K562 (cell line): ENCODE results near the gene CREBL2. TPM values are rescaled to one million over a fixed set of nuclear protein-coding genes. Genes with fewer than 3 reads are reported as not detected.

Experiments
- ATAC-seq: fragments of 200-7000 bp; cut with Tn5 transposase; 3 replicates; pipeline ENCODE4 v1.9.1; 2020; ENCODE audit warnings: moderate library complexity
- BruUV-seq: library from RNA; stranded (reverse); fragments of 400-500 nt; replicated peaks from 2 replicates; lab custom pipeline; 2021; lab: Mats Ljungman, UMichigan
- CTCF ChIA-PET: fragments of 300-600 bp; formaldehyde crosslinking; extraction: SDS; loops from one replicate; lab custom pipeline; 2021; ENCODE audit warnings: low intra/inter-chr PET ratio; lab: Yijun Ruan, JAX
- POLR2A ChIA-PET: fragments of 300-600, 350-650 bp; sonication (Branson Sonifier 250); formaldehyde crosslinking; extraction: SDS; loops from one replicate; lab custom pipeline; 2021; ENCODE audit warnings: antibody characterized with exemption, inconsistent platforms; lab: Yijun Ruan, JAX
- DNase-seq, 4 experiments: peaks; one replicate each; pipeline versions ENCODE4 v3.0.0 to v3.0.0-alpha.2; 2011 to 2018; ENCODE audit warnings: low spot score in 3 of 4, mixed read lengths in 3 of 4; ENCODE audit errors: extremely low read depth in 1 of 4
- FAIRE-seq: peaks from 2 replicates; lab custom pipeline; 2011; peaks lifted over from hg19 to GRCh38; lab: Jason Lieb, UNC
- H2AFZ ChIP-seq: 2 replicates; pipeline ENCODE4 v1.6.0; 2011; ENCODE audit warnings: low read depth, low read length, control low read depth, inconsistent platforms
- H3K27ac ChIP-seq: fragments of 200-600 bp; 3 replicates; pipeline ENCODE4 v1.8.0; 2011; ENCODE audit warnings: low read depth, mild to moderate bottlenecking, control low read depth, inconsistent platforms, low read length, moderate library complexity, mixed read lengths; ENCODE audit errors: extremely low read depth
- H3K27me3 ChIP-seq, 2 experiments: fragments of 300-600 bp in 1 of 2; 2 replicates in 1 of 2; 3 replicates in 1 of 2; pipeline versions ENCODE4 v1.6.0 to v1.8.0; 2011; ENCODE audit warnings: inconsistent platforms in 2 of 2, low read length in 2 of 2, mild to moderate bottlenecking in 1 of 2, mixed read lengths in 1 of 2, moderate library complexity in 1 of 2; ENCODE audit not compliant: control insufficient read depth in 2 of 2, insufficient read depth in 2 of 2
- H3K36me3 ChIP-seq: fragments of 300-600 bp; 3 replicates; pipeline ENCODE4 v1.8.0; 2011; ENCODE audit warnings: mild to moderate bottlenecking, low read length, inconsistent platforms; ENCODE audit not compliant: control insufficient read depth, insufficient read depth
- H3K4me1 ChIP-seq, 2 experiments: fragments of 200-600 bp in 1 of 2; replicated peaks in 1 of 2; 2 replicates in 1 of 2; 3 replicates in 1 of 2; pipeline versions ENCODE4 v1.5.1 to v1.8.0; 2011; ENCODE audit warnings: inconsistent platforms in 2 of 2, low read length in 2 of 2, mild to moderate bottlenecking in 1 of 2, mixed read lengths in 1 of 2, moderate library complexity in 1 of 2; ENCODE audit not compliant: control insufficient read depth in 2 of 2, insufficient read depth in 2 of 2
- H3K4me2 ChIP-seq: 2 replicates; pipeline ENCODE4 v1.6.1; 2011; ENCODE audit warnings: low read length, control low read depth, inconsistent platforms, mixed read lengths; ENCODE audit not compliant: insufficient read depth
- H3K4me3 ChIP-seq: fragments of 200-600 bp; sonication (generic), shearing (Covaris generic); 2 replicates; pipeline ENCODE4 v1.5.1; 2016; ENCODE audit warnings: control low read depth, inconsistent platforms
- H3K79me2 ChIP-seq: fragments of 200-600 bp; 3 replicates; pipeline ENCODE4 v1.8.0; 2011; ENCODE audit warnings: low read length, inconsistent platforms; ENCODE audit not compliant: control insufficient read depth, insufficient read depth
- H3K9ac ChIP-seq, 2 experiments: 2 replicates each; pipeline versions ENCODE4 v1.6.0 to v1.6.1; 2011; ENCODE audit warnings: low read depth in 2 of 2, low read length in 2 of 2, control low read depth in 1 of 2, inconsistent platforms in 1 of 2, mild to moderate bottlenecking in 1 of 2, mixed read lengths in 1 of 2; ENCODE audit not compliant: insufficient read depth in 1 of 2
- H3K9me1 ChIP-seq: one replicate; pipeline ENCODE4 v1.6.0; 2011; ENCODE audit warnings: inconsistent platforms, mild to moderate bottlenecking, low read length, moderate library complexity; ENCODE audit not compliant: control insufficient read depth, insufficient read depth
- H3K9me3 ChIP-seq: replicated peaks from 2 replicates; pipeline ENCODE4 v1.5.1; 2011; ENCODE audit warnings: low read depth, low read length, inconsistent platforms; ENCODE audit not compliant: control insufficient read depth, insufficient read depth
- H4K20me1 ChIP-seq: replicated peaks from 2 replicates; pipeline ENCODE4 v1.6.1; 2011; ENCODE audit warnings: low read length, inconsistent platforms, mixed read lengths; ENCODE audit not compliant: control insufficient read depth, insufficient read depth
- LARP7 ChIP-seq: fragments of 450-650 bp; IDR thresholded peaks from 2 replicates; pipeline ENCODE4 v1.6.1; 2016
- NCOA2 ChIP-seq, 2 experiments: fragments of 450-650 bp; IDR thresholded peaks; 2 replicates each; pipeline ENCODE4 v1.6.1; 2018; ENCODE audit warnings: mild to moderate bottlenecking in 2 of 2, moderate library complexity in 1 of 2; ENCODE audit not compliant: partially characterized antibody in 2 of 2
- WGBS: fragments of 100-300 bp; shearing (Covaris generic); methylation state at CpG from one replicate; pipeline ENCODE4 v1.1.6; 2016; ENCODE audit warnings: low coverage, mixed read lengths; ENCODE audit not compliant: insufficient coverage; ENCODE audit errors: missing lambda C conversion rate; 5-methylcytosine and 5-hydroxymethylcytosine counted together
- in situ Hi-C: fragments of 300-500 bp; cut with MboI; formaldehyde crosslinking; loops from 4 replicates; pipeline ENCODE4 v1.15.0; 2018; ENCODE audit warnings: inconsistent platforms, mixed read lengths
- intact Hi-C: fragments of 100-400 bp; cut with micrococcal nuclease; formaldehyde crosslinking; loops from 2 replicates; pipeline ENCODE4 v1.14.2; 2022
- polyA plus RNA-seq, 8 experiments: library from polyadenylated mRNA; depleted of rRNA in 4 of 8; stranded (reverse) in 5 of 8; unstranded in 3 of 8; fragments of >200 nt; fragmentation: Nextera tagmentation in 2 of 8; fragmentation: Illumina TruSeq in 1 of 8; extraction: Ambion mirVana in 2 of 8; extraction: Trizol in 1 of 8; gene quantifications; 2 replicates each; pipeline versions ENCODE4 v1.2.1 to v1.2.3, GENCODE V29; 2011 to 2014; ENCODE audit warnings: inconsistent platforms in 1 of 8, missing spikeins in 1 of 8
- total RNA-seq, 7 experiments: library from RNA; depleted of rRNA in 6 of 7; stranded (reverse); fragments of >200 nt in 6 of 7; fragmentation: Illumina TruSeq in 2 of 7; extraction: Trizol in 2 of 7; gene quantifications; 2 replicates each; pipeline versions ENCODE4 v1.2.1 to v1.2.3, GENCODE V29; 2011 to 2021; ENCODE audit warnings: low replicate concordance in 1 of 7
- TF ChIP-seq, protein P1 (sequence below): IDR thresholded peaks from 2 replicates; pipeline ENCODE4 v1.6.1; 2016; ENCODE audit warnings: missing genetic modification characterization, missing compliant biosample characterization

The CREBL2 gene
- total and polyA plus RNA-seq, 9 of the 15 experiments (the other 6 are each of a cell fraction or from before 2014, with no cell fraction given), result 1.7 to 7.3 (median 5.2) TPM

- no peak for ATAC-seq
- peak overlapping the region; percentile 76 for H3K4me2 ChIP-seq
- no peak overlapping the region for H3K4me3 ChIP-seq
- no peaks in the 10 kb centered on the region for H3K9me3 ChIP-seq
- peak overlapping the region; percentile 66 for H2AFZ ChIP-seq
- intact Hi-C loops, result loop anchor here (5.0 kb wide), 2 partner anchors 48 to 92 kb away; partner anchors contain the start of gene DUSP16
- FAIRE-seq, result no peak
- peaks cover 0 to 11% of the 10 kb centered on the region in 2 experiments; a peak in 3 of 5 replicates for H3K4me1 ChIP-seq
- no peak for DNase-seq
- H3K27ac ChIP-seq, result peak overlapping the region; percentile 76; the same call in 2 of the 3 replicates
- ChIA-PET POLR2A (interaction anchor here (0.6 to 0.9 kb wide), 2 partner anchors 19 to 23 kb away, joined by 3 read pairs; no protein-coding TSS in a partner anchor), CTCF (no interaction called here)
- H3K27me3 ChIP-seq, result no peaks in the 10 kb centered on the region
- BruUV-seq, result no TSS peak
- WGBS, result no CpG with 5 or more reads among the region's 4 CpGs
- peak overlapping the region in 1 of 2 experiments; percentile 72; a peak in 2 of 4 replicates for H3K9ac ChIP-seq
- H3K79me2 ChIP-seq, result no peaks in the 10 kb centered on the region
- TF ChIP-seq NCOA2 (IDR thresholded peaks at IDR 0.05; ENCODE audit: partially characterized antibody in 2 of 2), result no peak
- TF ChIP-seq LARP7, result 0 out of 2 replicates have a peak, but pooled peaks have one; percentile 23
- TF ChIP-seq, protein P1, sequence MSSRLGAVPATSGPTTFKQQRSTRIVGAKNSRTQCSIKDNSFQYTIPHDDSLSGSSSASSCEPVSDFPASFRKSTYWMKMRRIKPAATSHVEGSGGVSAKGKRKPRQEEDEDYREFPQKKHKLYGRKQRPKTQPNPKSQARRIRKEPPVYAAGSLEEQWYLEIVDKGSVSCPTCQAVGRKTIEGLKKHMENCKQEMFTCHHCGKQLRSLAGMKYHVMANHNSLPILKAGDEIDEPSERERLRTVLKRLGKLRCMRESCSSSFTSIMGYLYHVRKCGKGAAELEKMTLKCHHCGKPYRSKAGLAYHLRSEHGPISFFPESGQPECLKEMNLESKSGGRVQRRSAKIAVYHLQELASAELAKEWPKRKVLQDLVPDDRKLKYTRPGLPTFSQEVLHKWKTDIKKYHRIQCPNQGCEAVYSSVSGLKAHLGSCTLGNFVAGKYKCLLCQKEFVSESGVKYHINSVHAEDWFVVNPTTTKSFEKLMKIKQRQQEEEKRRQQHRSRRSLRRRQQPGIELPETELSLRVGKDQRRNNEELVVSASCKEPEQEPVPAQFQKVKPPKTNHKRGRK (tag), result peak; percentile 90
- TF ChIP-seq, all 486 proteins: peak for 2
- Histone ChIP-seq H3K36me3 (no peaks in the 10 kb centered on the region), H4K20me1 (no peaks in the 10 kb centered on the region), H3K9me1 (no peaks in the 10 kb centered on the region)
- in situ Hi-C loops, result no loop called here
These were observed 965 bp upstream of the CREBL2 start for GRCh38 chr12:12610711-12611110.
